H1 (cell line): ENCODE data around the gene ZNF385B. TPM values are rescaled to one million over a fixed set of nuclear protein-coding genes. Genes with fewer than 3 reads are reported as not detected.

ENCODE experiments used
- MAX ChIP-seq: IDR thresholded peaks from 2 replicates; pipeline ENCODE4 v1.6.1; 2012; ENCODE audit warnings: inconsistent platforms
- SIN3A ChIP-seq, 2 experiments: IDR thresholded peaks in 1 of 2; conservative IDR thresholded peaks in 1 of 2; 2 replicates each; pipeline ENCODE4 v1.6.1; 2011 to 2012; ENCODE audit warnings: low read length in 2 of 2, improper control_type of control experiment in 1 of 2, low read depth in 1 of 2, mild to moderate bottlenecking in 1 of 2
- SIRT6 ChIP-seq: IDR thresholded peaks from one replicate; pipeline ENCODE4 v1.7.1; 2012; ENCODE audit warnings: low read length, inconsistent platforms
- polyA plus RNA-seq, 7 experiments: library from polyadenylated mRNA; depleted of rRNA in 3 of 7; stranded (reverse) in 5 of 7; unstranded in 2 of 7; fragments of >200 nt in 5 of 7; fragments of 200-250 nt in 2 of 7; gene quantifications; 1 replicate in 5 of 7; 2 replicates in 1 of 7; 4 replicates in 1 of 7; pipeline versions ENCODE4 v1.2.1 to v1.2.3, GENCODE V29; 2011 to 2013; ENCODE audit warnings: missing spikeins in 2 of 7, mixed read lengths in 2 of 7
- total RNA-seq: library from RNA; stranded (reverse); fragmentation: NEBNext Ultra II Directional; extraction: Animal tissue kit (Norgen Biotek cat#: 25700); gene quantifications from 2 replicates; pipeline ENCODE4 v1.2.1, GENCODE V29; 2021

ZNF385B gene
- total and polyA plus RNA-seq, 2 of the 8 experiments (the other 6 are each of a cell fraction or from before 2014, with no cell fraction given), result 1.1 to 3.7 TPM

GRCh38 chr2:179593323-179593722 lies 268.1 kb downstream of the ZNF385B start (continued):
- no peak for TF ChIP-seq MAX
- TF ChIP-seq SIN3A (conservative IDR thresholded peaks at IDR 0.05 in 1 of 2, IDR thresholded peaks at IDR 0.05 in 1 of 2; ENCODE audit: low read depth in 1 of 2, low read length in 2 of 2), result no peak
- TF ChIP-seq SIRT6, result no peak
